A172 (cell line): ENCODE measurements around the gene COX18. TPM values are rescaled to one million over a fixed set of nuclear protein-coding genes. Genes with fewer than 3 reads are reported as not detected.
A peak's percentile ranks its signal among the peaks of the same experiment; 100 is the strongest.

Experiments used
- DNase-seq: peaks from one replicate; pipeline ENCODE4 v3.0.0-alpha.2; 2015; ENCODE audit warnings: low spot score
- total RNA-seq: library from RNA; depleted of rRNA; stranded (reverse); fragments of >200 nt; shearing (Covaris generic); gene quantifications from 2 replicates; pipeline ENCODE4 v1.2.3, GENCODE V29; 2014; rRNA removed

Gene COX18, protein sequence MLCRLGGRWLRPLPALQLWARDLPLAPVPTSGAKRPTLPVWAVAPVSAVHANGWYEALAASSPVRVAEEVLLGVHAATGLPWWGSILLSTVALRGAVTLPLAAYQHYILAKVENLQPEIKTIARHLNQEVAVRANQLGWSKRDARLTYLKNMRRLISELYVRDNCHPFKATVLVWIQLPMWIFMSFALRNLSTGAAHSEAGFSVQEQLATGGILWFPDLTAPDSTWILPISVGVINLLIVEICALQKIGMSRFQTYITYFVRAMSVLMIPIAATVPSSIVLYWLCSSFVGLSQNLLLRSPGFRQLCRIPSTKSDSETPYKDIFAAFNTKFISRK
- total RNA-seq: 21.8 and 22.8 TPM in 2 replicates

DNA sequence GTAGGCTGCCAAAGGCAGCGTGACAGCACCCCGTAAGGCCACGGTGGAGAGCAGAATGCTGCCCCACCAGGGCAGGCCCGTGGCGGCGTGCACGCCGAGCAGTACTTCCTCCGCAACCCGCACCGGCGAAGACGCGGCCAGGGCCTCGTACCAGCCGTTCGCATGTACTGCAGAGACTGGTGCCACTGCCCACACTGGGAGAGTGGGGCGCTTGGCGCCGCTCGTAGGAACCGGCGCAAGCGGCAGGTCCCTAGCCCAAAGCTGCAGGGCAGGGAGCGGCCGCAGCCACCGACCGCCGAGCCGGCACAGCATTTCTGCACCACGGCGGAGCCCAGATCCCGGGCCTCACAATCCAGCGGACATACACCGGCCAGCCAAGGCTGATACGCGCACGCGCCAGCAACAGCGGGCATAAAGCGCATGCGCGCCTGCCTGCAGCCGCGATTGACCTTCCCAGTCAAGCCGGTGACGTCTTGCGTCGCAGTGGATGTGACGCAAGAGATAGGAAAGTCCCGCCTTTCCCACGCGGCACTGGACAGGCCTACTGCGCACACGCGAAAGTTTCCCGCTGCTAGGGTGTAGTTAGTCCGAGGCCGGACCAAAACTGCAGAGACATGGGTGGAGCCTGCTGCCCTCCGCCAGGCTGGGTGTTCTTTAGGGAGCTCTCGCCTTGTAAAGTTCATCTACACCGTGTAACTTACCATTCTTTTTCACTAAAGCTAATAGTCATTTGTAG is at the start of gene COX18:
TSS of gene COX18 (minus strand) at position 379 of the 736 bp plus-strand sequence. CDS start at position 312, 67 bp downstream.
- DNase-seq: peak; percentile 92

DNA sequence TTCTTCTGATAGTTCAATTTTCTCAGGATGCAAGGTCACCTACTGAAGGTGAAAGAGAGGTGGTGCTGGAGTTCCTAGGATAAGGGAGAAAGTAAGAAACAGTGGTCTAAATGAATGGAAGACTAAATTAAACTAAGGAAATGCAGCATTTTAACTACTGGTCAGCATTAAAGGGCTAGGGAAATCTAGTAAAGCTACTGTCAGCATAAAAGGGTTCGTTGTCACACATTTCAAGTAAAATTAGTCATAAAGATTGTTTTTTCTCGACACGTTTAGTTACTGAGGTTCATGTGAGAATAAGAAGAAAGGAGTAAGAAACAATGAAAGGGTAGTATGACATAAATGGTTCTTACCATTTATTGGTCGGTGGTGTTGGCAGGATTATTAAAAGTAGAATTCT is 40.0 kb upstream of the COX18 start:
- DNase-seq: no peak

GRCh38 chr4:73104695-73105094 is 35.2 kb upstream of the COX18 start:
- no peak for DNase-seq

GRCh38 chr4:73103799-73104503 is 34.4 kb upstream of the COX18 start:
- no peak for DNase-seq

GRCh38 chr4:73099143-73099542 is 29.6 kb upstream of the COX18 start:
- DNase-seq: no peak

GRCh38 chr4:73098713-73099112 is 29.2 kb upstream of the COX18 start:
- DNase-seq: no peak

DNA sequence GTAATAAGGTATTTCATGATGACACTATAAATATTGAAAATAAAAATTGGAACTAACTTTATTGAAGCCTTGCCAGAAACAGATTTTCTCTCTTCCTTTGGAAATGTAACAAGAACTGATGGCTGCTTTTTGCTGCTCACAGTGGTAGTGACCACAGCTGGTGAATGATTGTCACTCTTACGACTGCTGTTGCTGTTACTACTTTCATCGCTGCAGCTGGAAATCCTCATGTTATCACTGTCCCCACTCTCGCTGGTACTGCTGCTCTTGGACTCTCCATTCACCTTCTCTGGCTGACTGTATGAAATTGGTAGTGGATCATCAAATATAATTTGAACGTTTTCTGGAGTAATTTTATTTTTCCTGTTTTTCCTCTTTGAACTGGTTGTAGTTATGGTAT is 28.5 kb upstream of the COX18 start:
- DNase-seq: no peak

DNA sequence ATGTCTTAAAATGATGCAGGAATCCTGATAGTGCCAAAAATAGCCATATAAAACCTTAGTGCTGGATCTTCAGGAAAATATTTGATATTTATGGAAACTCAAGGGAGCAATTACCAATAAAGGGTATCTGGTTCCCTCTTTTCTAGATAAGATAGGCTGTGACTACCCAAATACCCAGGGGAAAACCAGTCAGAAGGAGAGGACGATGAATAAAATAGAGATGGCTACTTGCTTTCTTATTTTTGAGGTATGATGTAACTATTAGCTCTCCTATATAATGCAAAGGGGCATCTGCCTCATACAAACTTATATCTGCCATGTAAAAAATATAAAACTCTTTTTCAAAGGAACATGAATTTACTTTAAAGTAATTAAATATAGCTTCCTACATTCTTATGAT is 23.4 kb upstream of the COX18 start:
- no peak for DNase-seq

DNA sequence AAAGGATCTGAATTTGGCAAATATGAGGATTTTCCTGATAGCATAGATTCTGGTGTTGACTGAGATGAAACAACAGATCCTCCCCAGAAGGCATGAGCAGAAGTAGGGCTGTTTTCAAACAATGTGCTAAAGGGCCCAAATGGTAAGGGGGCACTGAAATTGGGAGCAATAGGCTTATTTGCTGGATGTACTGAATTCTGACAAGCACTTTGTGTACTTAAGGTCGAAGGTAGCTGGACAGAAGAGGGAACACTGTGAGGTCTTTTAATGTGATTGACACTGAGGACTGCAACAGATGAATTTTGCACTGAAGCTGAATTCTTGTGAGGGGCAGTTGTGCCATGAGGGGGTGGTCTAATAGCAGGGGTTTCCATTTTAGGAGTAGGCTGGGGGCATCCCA is 21.2 kb upstream of the COX18 start:
- DNase-seq: no peak

GRCh38 chr4:73087871-73088270 is 18.4 kb upstream of the COX18 start:
- no peak for DNase-seq

DNA sequence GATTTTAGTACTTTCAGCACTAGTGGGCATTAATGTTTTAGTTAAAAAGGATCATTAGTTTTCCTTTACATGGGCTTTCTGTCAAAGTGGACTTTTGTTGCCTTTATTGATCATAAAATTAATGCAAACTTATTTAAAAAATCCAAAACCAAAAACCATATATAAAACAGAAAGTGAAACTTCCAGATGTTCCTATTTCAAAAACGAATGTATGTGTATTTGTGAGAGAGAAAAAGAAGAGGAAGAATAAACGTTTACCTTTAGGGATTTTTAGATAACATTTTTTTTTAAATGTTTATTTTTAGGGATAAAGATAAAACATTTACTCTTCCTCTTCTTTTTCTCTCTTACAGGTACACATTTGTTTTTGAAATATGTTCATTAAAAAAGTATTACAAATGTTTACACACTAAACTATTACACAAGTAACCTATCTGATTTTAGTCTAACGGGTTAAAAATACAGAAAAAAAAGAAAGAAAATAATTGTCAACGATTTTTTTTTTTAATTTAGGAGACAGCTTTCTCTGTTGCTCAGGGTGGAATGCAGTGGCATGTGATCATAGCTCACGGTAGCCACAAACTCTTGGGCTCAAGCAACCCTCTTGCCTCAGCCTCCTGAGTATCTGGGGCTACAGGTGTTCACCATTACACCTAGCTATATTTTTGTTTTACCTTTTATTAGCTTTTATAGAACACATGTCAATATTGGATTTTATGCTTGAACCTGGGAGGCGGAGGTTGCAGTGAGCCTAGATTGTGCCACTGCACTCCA is 16.8 kb upstream of the COX18 start:
- no peak for DNase-seq

DNA sequence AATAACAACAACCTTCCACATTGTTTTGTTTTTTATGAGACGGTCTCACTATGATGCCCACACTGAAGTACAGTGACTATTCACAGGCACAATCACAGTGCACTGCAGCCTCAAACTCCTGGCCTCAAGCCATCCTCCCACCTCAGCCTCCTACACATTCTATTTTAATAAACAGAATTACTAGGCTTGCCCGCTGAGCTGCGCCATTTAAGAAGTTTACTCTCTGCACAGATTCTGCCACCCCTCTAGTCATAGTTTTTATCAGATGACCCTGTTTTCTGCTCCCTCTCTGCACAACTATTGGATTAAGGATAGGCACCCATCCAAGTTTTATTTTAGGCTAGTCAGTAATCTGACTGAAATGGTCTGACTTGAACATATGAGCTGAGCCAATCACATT is 11.3 kb upstream of the COX18 start:
- DNase-seq: no peak

DNA sequence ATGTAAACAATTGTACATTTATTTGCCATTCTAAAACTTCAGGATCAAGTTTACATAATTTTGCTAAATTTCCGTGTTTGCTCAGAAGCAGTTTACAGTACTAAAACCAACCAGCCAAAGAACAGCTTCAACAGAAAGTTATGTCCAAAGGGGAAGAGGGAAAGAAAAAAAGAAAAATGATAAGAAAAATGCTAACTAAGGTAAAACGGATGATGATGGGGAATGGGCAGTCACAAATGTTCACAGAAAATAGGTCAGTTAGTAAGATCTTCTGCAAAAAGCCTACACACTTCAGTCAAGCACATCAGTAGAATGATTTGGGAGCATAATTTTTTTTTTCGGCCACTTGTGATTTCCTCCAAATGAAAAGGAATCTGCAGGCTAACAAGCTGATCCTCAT is 6.3 kb upstream of the COX18 start:
- DNase-seq: no peak

DNA sequence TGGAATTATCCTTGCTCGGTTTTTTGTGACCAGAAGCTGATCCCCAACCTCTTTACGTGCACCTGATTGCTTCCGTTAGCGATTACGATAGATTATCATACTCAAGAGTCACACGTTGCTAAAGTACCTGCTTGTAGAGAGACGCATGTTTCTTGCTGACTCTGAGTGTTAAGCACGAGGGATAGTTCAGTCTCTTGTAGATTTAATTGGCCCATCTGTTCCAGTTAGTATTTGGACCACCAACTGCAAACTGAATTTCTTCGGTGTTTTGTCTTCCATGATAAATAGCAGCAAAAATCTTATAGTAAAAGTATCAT is 516 bp upstream of the COX18 start:
- no peak for DNase-seq

- DNase-seq: peak; percentile 15
Measured at GRCh38 chr4:73068491-73069337, 802 bp downstream of the COX18 start.

GRCh38 chr4:73067971-73068394 is 1.5 kb downstream of the COX18 start:
- no peak for DNase-seq

DNA sequence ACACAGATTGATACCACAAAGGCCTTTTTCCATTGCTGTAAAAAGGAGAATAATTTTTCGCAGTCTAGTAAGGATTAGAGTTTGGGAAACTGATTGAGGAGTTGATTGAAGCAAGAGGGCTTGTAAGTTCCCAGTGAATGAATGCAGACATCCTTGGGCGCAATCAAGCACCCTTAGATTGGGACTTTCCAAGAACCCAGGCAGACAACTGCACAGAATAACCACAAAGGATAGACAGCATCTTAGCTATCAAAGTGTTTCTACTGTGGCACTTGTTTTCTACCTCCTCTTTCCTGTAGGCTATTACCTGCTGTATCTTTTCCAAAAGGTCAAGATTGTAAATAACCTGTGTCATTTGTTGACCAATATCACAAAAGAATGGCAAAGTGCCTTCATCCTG is 2.6 kb downstream of the COX18 start:
- DNase-seq: no peak

GRCh38 chr4:73066445-73066844 is 3.1 kb downstream of the COX18 start:
- no peak for DNase-seq

DNA sequence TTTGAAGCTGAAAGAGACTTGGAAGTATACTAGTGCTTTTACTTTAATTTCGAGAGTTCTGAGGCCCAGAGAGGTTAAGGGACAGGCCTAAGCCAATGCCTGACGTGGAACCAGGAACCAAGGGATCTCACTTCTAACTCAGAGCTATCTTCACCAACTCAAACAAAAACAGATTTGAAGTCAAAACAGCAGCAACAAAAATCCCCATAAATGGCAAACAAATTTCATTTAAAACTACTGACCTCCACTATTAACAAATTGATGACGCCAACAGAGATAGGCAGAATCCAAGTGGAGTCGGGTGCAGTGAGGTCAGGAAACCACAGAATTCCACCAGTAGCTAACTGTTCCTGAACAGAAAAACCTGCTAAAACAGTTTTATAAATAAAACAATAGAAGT is 5.0 kb downstream of the COX18 start:
- no peak for DNase-seq

GRCh38 chr4:73055241-73055897 is 14.1 kb downstream of the COX18 start:
- DNase-seq: no peak
